ENCODE measurements around the gene CHI3L2. TPM values are rescaled to one million over a fixed set of nuclear protein-coding genes. Genes with fewer than 3 reads are reported as not detected.

The CHI3L2 gene
- total RNA-seq, 1 donor from 2014 or later, result not detected

DNA sequence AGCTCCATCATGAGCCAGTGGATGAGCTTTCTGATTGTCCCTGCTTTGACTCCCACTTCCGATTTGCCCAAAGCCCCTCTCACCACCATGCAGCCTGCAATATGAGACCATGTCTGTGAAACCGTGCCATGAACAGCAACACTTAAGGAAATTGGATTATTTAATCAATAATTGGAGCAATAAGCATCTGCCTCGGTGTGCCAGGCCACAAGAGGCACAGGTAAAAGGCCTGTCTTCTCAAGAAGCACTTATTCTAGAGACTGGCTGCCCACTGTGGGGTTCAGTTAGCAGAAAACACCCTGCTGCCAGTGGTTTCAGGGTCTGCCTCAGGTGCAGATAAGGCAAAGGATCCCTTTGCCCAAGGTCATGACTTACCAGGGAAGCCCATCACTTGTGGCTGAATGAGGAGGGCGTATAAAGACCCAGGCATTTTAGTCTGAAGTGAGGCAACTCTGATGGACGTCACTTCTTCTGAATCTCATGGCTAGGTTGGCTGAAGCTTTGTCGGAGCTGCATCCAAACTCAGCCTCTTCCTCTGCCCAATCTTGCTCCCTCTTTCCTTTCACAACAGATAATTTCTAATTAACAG, 7.1 kb upstream of the CHI3L2 start:
- DNase-seq (ENCODE audit: low read depth in 2 of 2), result no peak

DNA sequence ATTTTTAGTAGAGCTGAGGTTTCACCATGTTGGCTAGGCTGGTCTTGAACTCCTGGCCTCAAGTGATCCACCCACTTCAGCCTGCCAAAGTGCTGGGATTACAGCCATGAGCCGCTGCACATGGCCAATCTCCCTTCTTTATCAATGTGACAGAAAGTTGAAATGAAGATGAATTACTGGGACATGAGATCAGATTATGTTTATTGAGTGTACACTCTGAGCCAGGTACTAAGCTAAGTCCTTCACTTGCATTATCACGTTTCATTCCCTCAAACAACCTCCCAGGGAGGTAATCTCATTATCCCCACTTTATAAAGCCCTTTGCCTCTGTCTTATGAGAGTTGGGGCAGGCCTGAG, 6.3 kb upstream of the CHI3L2 start:
- DNase-seq (ENCODE audit: low read depth in 2 of 2), result no peak

DNA sequence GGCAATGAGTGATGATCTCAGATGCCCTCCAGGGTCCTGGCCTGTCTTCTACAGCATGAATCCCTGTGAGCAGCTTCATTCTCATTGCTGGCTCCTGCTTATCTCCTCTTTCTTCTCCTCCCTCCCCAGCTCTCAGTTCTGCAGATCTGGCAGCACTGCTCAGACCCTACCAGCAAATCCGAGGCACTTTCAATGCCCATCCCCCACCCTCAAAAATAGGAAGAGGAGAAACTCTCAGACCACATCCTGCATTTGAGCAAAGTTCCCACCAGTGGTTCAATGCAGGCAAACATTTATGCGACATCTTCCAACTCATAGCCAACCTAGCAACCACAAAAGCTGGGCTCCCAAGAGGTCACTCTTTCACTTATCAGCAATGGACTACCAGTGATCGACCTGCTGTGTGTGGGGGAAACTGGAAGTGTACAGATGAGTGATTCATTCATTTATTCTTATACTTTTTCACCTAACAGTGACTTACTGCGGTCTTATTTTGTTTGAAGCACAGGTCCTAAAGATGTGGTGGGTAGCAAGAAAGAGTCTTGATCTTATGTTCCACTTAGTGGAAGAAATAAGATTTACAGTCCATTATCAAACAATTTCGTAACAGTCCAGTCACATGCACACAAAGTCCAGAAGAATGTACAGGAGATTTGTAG, 5.8 kb upstream of the CHI3L2 start:
- DNase-seq (ENCODE audit: low read depth in 2 of 2), result no peak

DNA sequence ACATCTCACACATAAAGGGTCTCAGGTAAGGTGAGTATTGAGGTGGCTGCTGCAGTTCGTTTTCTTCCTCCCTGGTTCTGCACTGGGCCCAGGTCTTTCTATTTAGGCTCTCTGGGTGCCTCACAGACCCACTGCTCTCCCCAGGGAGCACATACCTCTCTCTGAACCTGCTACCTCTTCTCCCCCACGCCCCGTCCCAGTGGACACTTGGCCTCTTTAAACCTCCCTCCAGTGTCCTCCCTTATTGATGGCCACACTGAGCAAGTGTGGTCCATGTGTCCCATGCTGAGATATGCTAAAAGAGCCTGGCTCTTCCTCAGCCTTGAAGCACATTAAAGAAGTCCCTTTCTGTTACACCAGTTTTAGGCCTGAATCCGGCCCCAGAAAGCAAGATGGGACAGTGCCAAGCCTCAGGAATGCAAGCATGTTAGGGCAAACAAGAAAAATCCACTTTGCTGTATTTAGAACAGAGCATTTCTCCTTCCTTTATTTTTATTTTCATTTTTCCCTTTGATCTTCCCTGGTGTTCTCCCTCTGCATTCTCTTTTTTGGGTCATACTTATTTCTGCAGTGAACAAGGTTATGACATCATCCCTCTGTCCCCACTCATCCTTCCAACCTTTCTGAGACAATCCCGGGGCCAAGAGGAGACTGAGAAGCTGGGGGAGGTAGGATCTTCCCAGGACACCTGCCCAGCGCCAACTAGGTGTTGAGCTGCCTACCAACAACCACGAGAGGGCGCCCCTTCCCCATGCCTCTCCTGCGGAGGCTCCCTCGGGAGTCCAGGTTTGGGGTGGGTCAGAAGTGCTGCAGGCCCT, 5.0 kb upstream of the CHI3L2 start:
- peak; percentile 51 to 75 for DNase-seq (ENCODE audit: low read depth in 2 of 2)

DNA sequence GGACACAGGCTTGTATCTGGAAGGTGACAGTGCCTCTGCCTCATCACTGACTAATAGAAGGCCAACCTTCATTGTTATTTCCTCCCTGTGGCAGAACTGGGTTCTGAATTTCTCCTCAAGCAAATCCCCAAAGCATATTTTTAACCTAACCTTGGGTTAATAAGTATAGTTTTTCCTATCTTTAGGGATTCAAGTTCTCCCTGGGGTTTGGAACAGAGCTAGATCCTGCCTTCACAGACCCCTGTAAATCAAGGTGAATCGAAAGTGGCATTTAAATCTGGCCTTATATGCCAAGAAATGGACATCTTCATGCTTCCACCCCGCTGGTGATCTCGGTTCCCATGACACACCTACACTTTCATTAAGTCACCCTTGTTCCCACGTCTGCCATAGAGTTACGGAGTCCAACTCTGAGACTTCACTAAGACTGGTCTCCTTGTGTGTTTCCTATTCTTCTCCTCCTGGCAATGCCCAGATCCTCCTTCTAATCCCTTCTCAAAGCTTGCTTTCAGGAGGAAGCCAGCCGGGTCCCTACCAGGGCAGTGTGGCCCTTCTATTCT, 4.3 kb upstream of the CHI3L2 start:
- DNase-seq (ENCODE audit: low read depth in 2 of 2), result no peak

DNA sequence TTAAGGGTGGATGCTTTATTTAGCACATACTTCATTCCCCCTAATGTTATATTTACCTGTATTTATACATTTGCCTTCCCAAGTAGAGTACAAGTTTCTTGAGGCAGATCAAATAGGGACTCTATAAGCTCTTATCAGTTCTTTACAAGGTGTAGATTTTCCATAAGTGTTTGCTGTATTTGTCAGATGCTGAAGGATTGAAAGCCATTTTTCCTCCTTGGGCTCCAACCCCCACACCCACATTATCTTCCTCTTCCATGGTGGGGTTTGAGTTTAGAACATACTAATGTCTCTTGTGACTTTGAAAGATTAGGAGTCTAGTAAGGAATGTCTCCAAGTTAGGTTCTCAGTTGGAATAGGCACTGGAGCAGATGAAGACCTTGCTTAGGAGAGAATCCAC, 2.4 kb upstream of the CHI3L2 start:
- DNase-seq (ENCODE audit: low read depth in 2 of 2), result no peak

DNA sequence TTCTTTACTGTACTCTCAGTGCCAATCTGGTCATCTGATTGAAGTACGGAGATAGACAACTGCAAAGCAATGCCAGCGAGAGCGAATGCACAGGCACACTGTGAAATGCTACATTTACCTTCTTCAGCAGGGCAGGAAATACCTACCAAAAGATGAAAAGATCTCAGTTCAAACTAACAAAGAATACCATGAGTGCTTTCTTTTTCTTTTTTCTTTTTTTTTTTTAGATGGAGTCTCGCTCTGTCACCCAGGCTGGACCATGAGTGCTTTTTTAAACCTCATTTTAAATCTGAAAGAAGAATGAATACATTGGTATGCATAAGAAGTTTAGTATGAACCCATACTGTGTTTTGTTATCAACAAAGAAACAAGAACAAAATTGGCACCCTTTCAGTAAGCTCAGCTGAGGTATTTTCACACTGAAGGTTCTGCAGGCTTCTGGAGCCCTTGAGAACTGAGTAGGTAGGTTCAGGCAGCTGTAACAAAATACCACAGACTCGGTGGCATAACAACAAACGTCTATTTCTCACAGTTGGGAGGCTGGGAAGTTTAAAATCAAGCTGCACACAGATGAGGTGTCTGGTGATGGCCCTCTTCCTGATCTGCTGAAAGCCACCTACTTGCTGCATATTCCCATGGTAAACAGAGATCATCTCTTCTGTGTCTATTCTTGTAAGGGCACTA, 1.7 kb upstream of the CHI3L2 start:
- no peak for DNase-seq (ENCODE audit: low read depth in 2 of 2)

DNA sequence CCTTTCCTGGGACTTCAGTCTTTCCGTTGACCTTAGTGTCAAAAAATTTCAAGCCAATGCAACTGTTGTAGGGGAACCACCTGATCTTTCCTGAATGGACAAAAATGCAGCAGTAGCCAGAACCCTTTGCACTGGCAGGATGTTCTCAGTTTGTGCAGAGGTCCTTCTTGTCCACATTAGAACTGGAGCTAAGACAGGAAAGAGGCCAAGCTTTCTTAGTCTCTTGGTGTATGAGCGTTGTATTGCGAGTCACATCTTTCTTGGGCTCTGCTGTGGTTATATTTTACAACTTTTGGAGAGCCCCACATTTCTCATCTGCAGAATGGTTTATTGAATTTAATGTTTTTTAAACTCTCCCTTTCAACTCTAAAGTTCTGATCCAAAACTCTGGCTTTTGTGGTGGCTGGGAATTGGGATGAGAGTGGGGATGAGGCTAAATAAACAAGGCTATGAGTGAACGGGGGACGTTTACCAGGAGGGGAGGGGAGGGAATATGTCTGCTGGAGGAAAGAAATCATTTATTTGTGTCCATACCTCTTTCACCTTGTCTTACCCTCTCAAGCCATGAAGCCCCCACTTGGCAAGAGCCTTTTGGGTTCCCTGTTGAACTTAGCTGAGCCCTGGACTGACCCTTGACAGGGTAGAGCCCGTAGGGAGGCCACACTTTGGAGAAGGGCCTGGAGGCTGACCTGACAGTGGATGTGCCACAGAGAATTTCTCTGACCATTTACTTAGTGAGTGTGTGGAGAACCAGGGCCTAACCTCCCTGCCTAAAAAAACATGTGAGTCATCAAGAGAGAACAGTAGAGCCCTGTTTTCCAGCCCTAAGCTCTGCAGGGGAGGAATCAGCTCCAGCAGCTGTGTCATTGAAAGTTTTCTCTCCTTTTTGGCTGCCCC, 586 bp downstream of the CHI3L2 start:
- peak; percentile 13 to 60 for DNase-seq (ENCODE audit: low read depth in 2 of 2)

DNA sequence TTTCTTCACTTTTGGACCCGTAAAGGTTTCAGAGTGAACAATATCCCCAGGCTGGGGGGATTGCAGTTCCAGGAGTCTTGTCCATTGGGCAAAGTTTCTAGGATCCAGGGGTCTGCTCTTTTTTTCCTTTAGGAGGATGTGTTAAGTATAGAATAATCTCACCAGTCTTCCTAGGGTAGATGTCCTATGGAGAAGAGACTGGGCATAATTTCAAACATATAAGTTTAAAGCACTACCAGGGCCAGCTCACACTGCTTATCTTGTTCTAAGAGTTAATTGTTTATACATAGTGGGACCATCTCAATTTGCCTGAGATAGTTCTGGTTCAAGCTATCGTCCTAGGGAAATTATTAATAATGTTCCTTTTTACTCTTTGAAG, 1.2 kb downstream of the CHI3L2 start:
- DNase-seq (ENCODE audit: low read depth in 2 of 2), result no peak

DNA sequence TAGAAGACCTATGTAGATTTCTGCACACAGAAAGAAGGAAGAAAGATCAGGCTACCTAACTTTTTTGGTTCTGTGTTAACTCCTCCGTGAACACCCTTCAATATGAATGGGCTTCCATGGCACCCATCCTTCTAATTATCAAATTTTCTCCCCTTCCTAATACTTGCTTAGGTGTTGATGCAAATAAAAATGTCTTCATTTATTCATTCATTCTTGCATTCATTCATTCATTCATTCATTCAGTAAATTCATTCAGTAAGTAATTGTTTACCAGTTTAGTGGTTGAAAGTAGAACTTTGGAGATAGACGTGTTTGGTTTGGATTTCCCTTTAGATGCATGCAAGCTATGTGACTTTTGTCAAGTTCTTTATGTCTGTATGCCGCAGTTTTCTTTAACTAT, 4.6 kb downstream of the CHI3L2 start:
- DNase-seq (ENCODE audit: low read depth in 2 of 2), result no peak

DNA sequence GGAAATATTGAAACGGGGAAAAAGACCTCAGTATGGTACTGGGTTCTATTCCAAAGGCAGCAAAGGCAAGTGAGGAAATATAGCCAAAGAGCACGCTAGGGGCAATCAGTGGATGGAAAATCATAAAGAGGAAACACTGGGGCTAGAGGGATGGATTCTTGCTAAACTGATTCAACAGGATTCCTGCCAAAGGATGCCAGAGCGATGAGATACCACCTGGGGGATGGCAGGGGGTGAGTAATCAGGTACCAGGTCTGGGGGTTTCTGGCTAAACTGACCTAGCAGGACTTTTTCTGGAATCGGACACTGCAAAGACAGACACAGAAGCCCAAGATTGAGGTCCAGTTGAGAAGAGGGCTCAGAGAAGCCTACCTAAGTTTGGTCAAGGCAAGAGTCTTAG, 6.7 kb downstream of the CHI3L2 start:
- DNase-seq (ENCODE audit: low read depth in 2 of 2), result no peak

DNA sequence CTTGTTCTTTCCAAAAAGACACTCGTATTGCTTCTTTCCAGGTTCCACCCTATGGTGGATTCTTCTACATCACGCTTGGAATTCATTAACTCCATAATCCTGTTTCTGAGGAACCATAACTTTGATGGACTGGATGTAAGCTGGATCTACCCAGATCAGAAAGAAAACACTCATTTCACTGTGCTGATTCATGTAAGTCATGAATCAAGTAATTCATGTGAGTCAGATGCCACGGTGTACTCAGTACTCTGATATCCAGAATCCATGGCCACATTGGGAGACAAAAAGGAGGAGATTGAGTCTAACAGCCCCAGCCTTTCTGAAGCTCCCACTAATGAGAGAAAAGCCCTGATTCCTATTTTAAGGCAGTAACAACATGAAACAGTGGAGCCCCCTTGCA, 7.4 kb downstream of the CHI3L2 start:
- no peak for DNase-seq (ENCODE audit: low read depth in 2 of 2)

DNA sequence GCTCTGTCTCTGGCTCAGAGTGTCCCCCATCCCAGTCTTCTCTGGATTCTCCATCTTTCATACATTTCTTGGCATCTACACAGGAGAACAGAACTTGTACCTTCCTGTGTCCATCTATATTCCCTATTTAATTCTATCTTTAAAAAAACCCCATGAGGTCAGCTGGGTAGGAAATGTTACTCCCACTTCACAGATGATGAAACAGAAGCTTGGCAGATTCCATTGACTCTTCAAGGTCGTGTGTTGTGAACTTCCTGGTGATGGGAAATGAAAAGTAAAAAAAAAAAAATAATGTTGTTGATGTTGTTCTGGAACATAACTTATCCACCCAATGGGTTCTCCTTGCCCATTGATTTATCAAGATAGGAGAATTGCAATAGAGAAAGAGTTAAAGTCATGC, 8.9 kb downstream of the CHI3L2 start:
- no peak for DNase-seq (ENCODE audit: low read depth in 2 of 2)

DNA sequence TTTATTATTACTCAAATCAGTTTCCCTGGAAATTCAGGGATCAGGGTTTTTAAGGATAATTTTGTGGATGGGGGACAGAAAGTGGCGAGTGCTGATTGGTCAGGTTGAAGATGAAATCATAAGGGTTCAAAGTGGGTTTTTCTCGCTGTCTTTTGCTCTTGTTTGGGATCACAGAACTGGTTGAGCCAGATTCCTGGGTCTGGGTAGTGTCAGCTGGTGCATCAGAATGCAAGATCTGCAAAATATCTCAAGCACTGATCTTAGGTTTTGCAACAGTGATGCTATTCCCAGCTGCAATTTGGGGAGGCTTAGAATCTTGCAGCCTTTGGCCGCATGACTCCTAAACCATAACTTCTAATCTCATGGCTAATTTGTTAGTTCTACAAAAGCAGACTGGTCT, 9.3 kb downstream of the CHI3L2 start:
- DNase-seq (ENCODE audit: low read depth in 2 of 2), result no peak

DNA sequence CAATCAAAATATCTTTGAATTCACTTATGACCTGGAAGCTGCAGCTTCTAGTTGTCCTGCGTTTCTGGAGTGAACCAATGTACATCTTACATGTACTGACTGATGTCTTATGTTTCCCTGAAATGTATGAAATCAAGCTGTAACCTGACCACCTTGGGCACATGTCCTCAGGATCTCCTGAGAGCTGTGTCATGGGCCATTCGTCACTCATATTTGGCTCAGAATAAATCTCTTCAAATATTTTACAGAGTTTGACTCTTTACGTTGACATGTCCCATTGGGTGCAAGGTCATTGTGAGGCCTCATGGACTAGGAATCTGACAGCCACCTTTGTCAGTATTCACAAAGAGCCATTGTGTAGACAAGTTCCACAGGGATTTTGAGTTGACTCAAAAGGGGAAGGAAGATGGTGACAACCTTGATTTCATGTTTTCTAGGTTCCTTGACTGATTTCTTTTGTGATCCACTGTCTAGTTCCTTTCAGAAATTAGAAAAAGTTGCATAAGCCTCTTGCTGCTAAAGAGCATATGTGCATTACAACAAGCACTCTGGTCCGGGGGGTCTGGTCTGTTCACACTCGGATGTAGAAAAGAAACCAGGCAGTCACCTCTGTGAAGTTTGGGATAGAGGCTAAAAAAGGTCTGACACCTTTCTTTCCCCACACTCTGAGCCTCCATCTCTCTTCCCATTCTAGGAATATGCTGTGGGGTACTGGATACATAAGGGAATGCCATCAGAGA, 10.7 kb downstream of the CHI3L2 start:
- DNase-seq (ENCODE audit: low read depth in 2 of 2), result no peak

DNA sequence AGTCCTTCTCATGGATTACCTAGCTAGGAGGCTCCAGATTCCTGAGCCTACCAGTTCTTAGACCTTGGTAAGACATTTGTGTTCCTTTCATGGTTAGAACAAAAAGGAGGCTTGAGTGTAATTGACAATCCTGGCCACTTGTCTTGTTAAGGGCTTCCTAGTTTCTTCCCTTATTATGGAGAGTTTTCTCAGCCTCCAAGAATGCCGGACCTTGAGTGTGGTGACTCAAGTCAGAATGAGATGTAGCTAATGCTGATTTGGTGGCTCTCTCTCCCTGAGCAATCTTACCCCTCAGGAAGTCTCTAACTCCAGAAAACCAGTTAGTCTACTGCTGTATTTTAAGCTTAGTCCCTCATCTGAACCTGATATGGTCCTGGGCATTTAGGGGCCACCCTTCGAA, 14.3 kb downstream of the CHI3L2 start:
- DNase-seq (ENCODE audit: low read depth in 2 of 2), result no peak

DNA sequence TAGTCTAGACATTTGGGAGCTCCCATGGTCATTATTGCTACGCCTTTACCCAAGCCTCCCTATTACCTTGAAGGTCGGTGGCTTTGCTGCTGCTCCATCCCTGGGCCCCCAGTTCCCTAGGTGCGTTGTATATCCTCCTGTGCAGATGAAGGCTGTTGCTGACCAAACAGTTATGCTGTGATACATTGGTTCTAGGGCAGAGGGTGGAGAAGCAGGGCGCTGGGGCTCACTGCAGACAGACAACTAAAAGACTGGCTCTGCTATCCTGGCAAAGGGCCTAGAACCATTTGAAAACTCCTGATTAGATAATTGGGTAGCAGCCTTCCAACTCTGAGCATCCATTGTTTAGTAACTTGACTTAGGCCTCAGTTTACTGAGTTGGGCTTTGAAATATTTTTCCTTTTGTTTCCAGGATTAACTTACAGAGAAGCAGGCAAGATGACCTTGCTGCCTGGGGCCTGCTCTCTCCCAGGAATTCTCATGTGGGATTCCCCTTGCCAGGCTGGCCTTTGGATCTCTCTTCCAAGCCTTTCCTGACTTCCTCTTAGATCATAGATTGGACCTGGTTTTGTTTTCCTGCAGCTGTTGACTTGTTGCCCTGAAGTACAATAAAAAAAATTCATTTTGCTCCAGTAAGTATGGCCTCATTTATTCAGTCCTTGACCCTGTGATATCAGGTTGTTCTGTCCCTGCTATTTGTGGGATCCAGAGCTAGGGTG, 15.5 kb downstream of the CHI3L2 start:
- DNase-seq (ENCODE audit: low read depth in 2 of 2), result peak; percentile 4 to 29

DNA sequence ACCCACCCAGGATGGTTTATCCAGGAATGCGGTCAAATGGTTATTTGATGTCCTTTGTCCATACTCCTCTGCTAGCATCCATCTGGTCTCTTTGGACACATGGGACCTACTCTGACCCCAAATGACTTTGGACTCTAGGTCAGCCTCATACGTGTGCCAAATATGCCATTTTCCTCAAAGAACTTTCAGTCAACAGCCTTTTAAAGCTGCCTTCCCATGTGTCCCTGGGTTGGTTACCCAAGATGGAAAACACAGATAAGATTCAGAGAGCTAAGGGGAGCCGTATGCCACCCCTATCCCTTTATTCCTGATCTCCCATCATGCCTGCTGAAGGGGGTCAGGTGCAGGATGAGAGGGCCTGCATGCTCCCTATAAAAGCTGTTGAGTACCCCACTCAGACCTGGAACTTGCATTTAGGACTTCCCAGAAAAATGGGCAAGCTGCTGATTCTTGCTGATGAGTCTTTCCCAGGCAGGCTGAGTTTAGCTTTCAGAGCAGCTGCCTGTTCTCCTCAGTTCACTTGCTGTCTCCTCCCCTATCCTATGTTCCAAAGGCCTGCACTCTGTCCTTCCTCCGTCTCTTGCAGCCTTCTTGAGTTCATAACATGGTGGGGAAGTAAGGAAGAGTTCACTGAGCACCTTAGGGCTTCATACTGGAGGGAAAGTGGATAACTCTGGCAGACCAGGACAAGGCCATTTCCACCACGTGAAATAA, 19.8 kb downstream of the CHI3L2 start:
- no peak for DNase-seq (ENCODE audit: low read depth in 2 of 2)

DNA sequence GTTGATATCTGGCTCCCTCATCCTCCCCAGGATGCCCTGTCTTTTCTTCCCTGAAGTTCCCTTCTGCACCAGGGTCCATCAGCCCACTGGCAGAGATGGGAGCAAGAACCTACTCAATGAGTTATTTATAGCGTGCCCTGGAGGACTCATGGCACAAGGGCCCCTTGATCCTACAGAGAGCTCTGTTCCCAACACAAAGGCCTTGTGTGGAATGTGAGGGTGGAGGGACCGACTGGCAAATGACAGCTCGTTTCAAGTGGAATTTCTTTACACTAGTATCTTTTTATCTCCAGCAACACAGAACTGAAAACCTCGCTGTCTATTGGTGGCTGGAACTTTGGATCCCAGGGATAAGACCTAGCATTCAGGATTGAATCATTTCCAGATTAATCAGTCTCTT, 22.4 kb downstream of the CHI3L2 start:
- no peak for DNase-seq (ENCODE audit: low read depth in 2 of 2)
